RWPE2 (cell line): Measurements from ENCODE around the gene NR5A1.

Source experiments
- ATAC-seq: fragments of 200-7000 bp; cut with Tn5 transposase; 3 replicates; pipeline ENCODE4 v1.9.1; 2021; ENCODE audit warnings: low read depth
- DNase-seq: peaks from one replicate; pipeline ENCODE4 v3.0.0-alpha.2; 2020; ENCODE audit warnings: low spot score
- H3K27ac ChIP-seq: fragments of 450-650 bp; 2 replicates; pipeline ENCODE4 v1.5.1; 2017; ENCODE audit warnings: mild to moderate bottlenecking; ENCODE audit not compliant: poor library complexity, severe bottlenecking
- H3K27me3 ChIP-seq: fragments of 250-450 bp; sonication (Bioruptor Pico); 2 replicates; pipeline ENCODE4 v1.5.1; 2021; ENCODE audit warnings: mild to moderate bottlenecking, moderate library complexity; ENCODE audit not compliant: insufficient read depth, poor library complexity, severe bottlenecking
- H3K36me3 ChIP-seq: fragments of 250-450 bp; sonication (Bioruptor Pico); 2 replicates; pipeline ENCODE4 v1.5.1; 2020; ENCODE audit warnings: low read depth, mild to moderate bottlenecking, moderate library complexity
- H3K4me1 ChIP-seq: fragments of 250-450 bp; sonication (Bioruptor Pico); 2 replicates; pipeline ENCODE4 v1.5.1; 2021; ENCODE audit warnings: mild to moderate bottlenecking, moderate library complexity; ENCODE audit not compliant: insufficient read depth, poor library complexity, severe bottlenecking
- H3K4me3 ChIP-seq: fragments of 250-450 bp; sonication (Bioruptor Pico); 2 replicates; pipeline ENCODE4 v1.5.1; 2021; ENCODE audit warnings: mild to moderate bottlenecking, moderate library complexity; ENCODE audit not compliant: severe bottlenecking
- H3K9me3 ChIP-seq: fragments of 250-450 bp; sonication (Bioruptor Pico); 2 replicates; pipeline ENCODE4 v1.5.1; 2021; ENCODE audit warnings: mild to moderate bottlenecking, moderate library complexity; ENCODE audit not compliant: severe bottlenecking
- TF ChIP-seq, protein P1 (sequence below): fragments of 450-650 bp; IDR thresholded peaks from one replicate; pipeline ENCODE4 v1.5.1; 2017; ENCODE audit warnings: mild to moderate bottlenecking, moderate library complexity; ENCODE audit not compliant: poor library complexity, severe bottlenecking

The NR5A1 gene

GRCh38 chr9:124444166-124444565, 63.0 kb downstream of the NR5A1 start:
- Histone ChIP-seq H3K9me3 (no peaks in the 10 kb centered on the region), H3K27ac (peak overlapping the region; percentile 13), H3K27me3 (no peaks in the 10 kb centered on the region), H3K4me3 (no peak overlapping the region), H3K36me3 (no peaks in the 10 kb centered on the region), H3K4me1 (peaks cover 15% of the 10 kb centered on the region)
- TF ChIP-seq, protein P1, sequence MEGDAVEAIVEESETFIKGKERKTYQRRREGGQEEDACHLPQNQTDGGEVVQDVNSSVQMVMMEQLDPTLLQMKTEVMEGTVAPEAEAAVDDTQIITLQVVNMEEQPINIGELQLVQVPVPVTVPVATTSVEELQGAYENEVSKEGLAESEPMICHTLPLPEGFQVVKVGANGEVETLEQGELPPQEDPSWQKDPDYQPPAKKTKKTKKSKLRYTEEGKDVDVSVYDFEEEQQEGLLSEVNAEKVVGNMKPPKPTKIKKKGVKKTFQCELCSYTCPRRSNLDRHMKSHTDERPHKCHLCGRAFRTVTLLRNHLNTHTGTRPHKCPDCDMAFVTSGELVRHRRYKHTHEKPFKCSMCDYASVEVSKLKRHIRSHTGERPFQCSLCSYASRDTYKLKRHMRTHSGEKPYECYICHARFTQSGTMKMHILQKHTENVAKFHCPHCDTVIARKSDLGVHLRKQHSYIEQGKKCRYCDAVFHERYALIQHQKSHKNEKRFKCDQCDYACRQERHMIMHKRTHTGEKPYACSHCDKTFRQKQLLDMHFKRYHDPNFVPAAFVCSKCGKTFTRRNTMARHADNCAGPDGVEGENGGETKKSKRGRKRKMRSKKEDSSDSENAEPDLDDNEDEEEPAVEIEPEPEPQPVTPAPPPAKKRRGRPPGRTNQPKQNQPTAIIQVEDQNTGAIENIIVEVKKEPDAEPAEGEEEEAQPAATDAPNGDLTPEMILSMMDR: no peak
- no peak for DNase-seq
- peak; percentile 48; the same call in 2 of the 3 replicates for ATAC-seq

GRCh38 chr9:124443625-124444024, 63.6 kb downstream of the NR5A1 start:
- TF ChIP-seq, protein P1: no peak
- Histone ChIP-seq H3K27me3 (no peaks in the 10 kb centered on the region), H3K36me3 (no peaks in the 10 kb centered on the region), H3K4me1 (peaks cover 15% of the 10 kb centered on the region), H3K4me3 (no peak overlapping the region), H3K9me3 (no peaks in the 10 kb centered on the region), H3K27ac (peak overlapping the region; percentile 13)
- DNase-seq: no peak
- ATAC-seq: no peak

DNA sequence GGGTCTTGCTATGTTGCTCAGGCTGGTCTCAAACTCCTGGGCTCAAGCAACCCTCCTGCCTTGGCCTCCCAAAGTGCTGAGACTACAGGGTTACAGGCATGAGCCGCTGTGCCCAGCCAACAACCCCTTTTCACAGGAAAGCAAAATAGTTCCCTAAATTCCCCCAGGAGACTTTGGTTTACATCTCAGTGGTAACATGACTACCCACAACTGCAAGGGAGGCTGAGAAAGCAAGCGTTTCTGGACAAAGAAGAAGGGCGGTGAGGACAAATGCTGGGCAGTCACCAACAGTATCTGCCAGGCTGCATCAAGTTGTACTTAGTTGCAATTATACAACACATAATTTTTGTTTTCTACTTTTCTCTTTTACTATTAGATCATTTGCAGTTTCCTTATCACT, 64.4 kb downstream of the NR5A1 start:
- H3K4me3 ChIP-seq: no peak overlapping the region
- H3K36me3 ChIP-seq: no peaks in the 10 kb centered on the region
- ATAC-seq (no peak), DNase-seq (no peak)
- peaks cover 15% of the 10 kb centered on the region for H3K4me1 ChIP-seq
- H3K27ac ChIP-seq: no peak overlapping the region
- no peaks in the 10 kb centered on the region for H3K27me3 ChIP-seq
- TF ChIP-seq, protein P1: no peak
- H3K9me3 ChIP-seq: no peaks in the 10 kb centered on the region

- Histone ChIP-seq H3K4me1 (peaks cover 15% of the 10 kb centered on the region), H3K36me3 (no peaks in the 10 kb centered on the region), H3K27me3 (no peaks in the 10 kb centered on the region), H3K4me3 (no peak overlapping the region), H3K27ac (no peak overlapping the region), H3K9me3 (no peaks in the 10 kb centered on the region)
- no peak for ATAC-seq
- DNase-seq: no peak
- TF ChIP-seq, protein P1: no peak
These were observed 64.8 kb downstream of the NR5A1 start for GRCh38 chr9:124442379-124442778.

DNA sequence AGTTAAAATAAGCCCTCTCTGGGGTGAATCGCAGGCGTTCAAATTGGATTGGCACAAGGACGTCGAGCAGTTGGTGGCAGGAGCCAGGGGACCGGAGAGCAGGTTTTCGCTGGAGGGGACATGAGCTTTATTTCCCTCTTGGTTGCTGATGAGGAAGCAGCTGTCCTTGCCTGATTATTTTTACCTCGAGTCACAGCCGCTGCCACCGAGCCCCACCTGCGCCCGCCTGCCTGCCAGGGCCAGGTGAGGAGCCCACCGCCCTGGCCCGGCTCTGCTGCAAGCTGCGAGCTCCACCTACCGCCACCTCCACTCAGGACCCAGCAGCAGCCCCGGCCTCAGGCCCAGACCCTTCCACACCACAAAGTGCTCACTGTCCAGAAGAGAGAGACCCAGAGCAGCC, 65.9 kb downstream of the NR5A1 start:
- ATAC-seq (no peak), DNase-seq (no peak)
- Histone ChIP-seq H3K4me3 (no peak overlapping the region), H3K36me3 (no peaks in the 10 kb centered on the region), H3K27ac (no peak overlapping the region), H3K9me3 (no peaks in the 10 kb centered on the region), H3K4me1 (peaks cover 12% of the 10 kb centered on the region), H3K27me3 (no peaks in the 10 kb centered on the region)
- TF ChIP-seq, protein P1: no peak
